ENCODE results near the gene METAP2.

METAP2 gene

GRCh38 chr12:95498968-95499367, 25.0 kb downstream of the METAP2 start:
- POLR2A ChIA-PET, result no interaction called here
- TF ChIP-seq ARNT (IDR thresholded peaks at IDR 0.05), result no peak
- CTCF ChIA-PET, result interaction anchor here (0.7 kb wide), 1 partner anchor 49 kb away, joined by 4 read pairs; no protein-coding TSS in a partner anchor
- DNase-seq (ENCODE audit: extremely low spot score), result no peak

GRCh38 chr12:95499772-95500171, 25.8 kb downstream of the METAP2 start:
- CTCF ChIA-PET, result no interaction called here

GRCh38 chr12:95504140-95504539, 30.2 kb downstream of the METAP2 start:
- CTCF ChIA-PET, result interaction anchor here (0.6 kb wide), 1 partner anchor 14 kb away, joined by 3 read pairs; no protein-coding TSS in a partner anchor

More at GRCh38 chr12:95499772-95500171, 25.8 kb downstream of the METAP2 start:
- TF ChIP-seq SUZ12 (IDR thresholded peaks at IDR 0.05) (no peak), L3MBTL2 (conservative IDR thresholded peaks at IDR 0.05) (no peak), BHLHE40 (IDR thresholded peaks at IDR 0.05; ENCODE audit: borderline replicate concordance) (no peak)
- POLR2A ChIA-PET, result no interaction called here
- DNase-seq (ENCODE audit: extremely low spot score), result no peak

GRCh38 chr12:95505039-95505438, 31.1 kb downstream of the METAP2 start:
- POLR2A ChIA-PET, result no interaction called here
- CTCF ChIA-PET, result no interaction called here
- TF ChIP-seq L3MBTL2 (conservative IDR thresholded peaks at IDR 0.05) (no peak), ZNF384 (IDR thresholded peaks at IDR 0.05) (no peak), SP1 (IDR thresholded peaks at IDR 0.05) (no peak), LEF1 (IDR thresholded peaks at IDR 0.05; ENCODE audit: borderline replicate concordance) (no peak), TARDBP (IDR thresholded peaks at IDR 0.05) (no peak)
- DNase-seq (ENCODE audit: extremely low spot score), result no peak

More at GRCh38 chr12:95504140-95504539, 30.2 kb downstream of the METAP2 start:
- no peak for TF ChIP-seq TARDBP (IDR thresholded peaks at IDR 0.05)
- no peak for TF ChIP-seq BHLHE40 (IDR thresholded peaks at IDR 0.05; ENCODE audit: borderline replicate concordance)
- no peak for TF ChIP-seq HDGF (IDR thresholded peaks at IDR 0.05; ENCODE audit: borderline replicate concordance)
- POLR2A ChIA-PET, result no interaction called here
- DNase-seq (ENCODE audit: extremely low spot score), result no peak

GRCh38 chr12:95506707-95507523, 33.0 kb downstream of the METAP2 start:
- TF ChIP-seq FOXA1 (IDR thresholded peaks at IDR 0.05) (no peak), PKNOX1 (IDR thresholded peaks at IDR 0.05) (no peak), BHLHE40 (IDR thresholded peaks at IDR 0.05; ENCODE audit: borderline replicate concordance) (no peak), HDGF (IDR thresholded peaks at IDR 0.05; ENCODE audit: borderline replicate concordance) (no peak), L3MBTL2 (conservative IDR thresholded peaks at IDR 0.05) (no peak), ELF4 (IDR thresholded peaks at IDR 0.05) (no peak), NFRKB (IDR thresholded peaks at IDR 0.05) (no peak), ZNF384 (IDR thresholded peaks at IDR 0.05) (no peak), SUZ12 (IDR thresholded peaks at IDR 0.05) (no peak), FOXK2 (IDR thresholded peaks at IDR 0.05) (no peak), ARNT (IDR thresholded peaks at IDR 0.05) (no peak), CTBP1 (IDR thresholded peaks at IDR 0.05; ENCODE audit: borderline replicate concordance) (no peak), TARDBP (IDR thresholded peaks at IDR 0.05) (no peak), LEF1 (IDR thresholded peaks at IDR 0.05; ENCODE audit: borderline replicate concordance) (no peak)
- CTCF ChIA-PET, result no interaction called here
- POLR2A ChIA-PET, result interaction anchor here (1.4 kb wide), 1 partner anchor 33 kb away, joined by 3 read pairs; the partner anchor contains the start of gene METAP2

GRCh38 chr12:95509300-95509699, 35.3 kb downstream of the METAP2 start:
- no peak for DNase-seq (ENCODE audit: extremely low spot score)
- CTCF ChIA-PET, result no interaction called here
- no peak for TF ChIP-seq ELF4 (IDR thresholded peaks at IDR 0.05)
- no peak for TF ChIP-seq NFRKB (IDR thresholded peaks at IDR 0.05)
- TF ChIP-seq HDGF (IDR thresholded peaks at IDR 0.05; ENCODE audit: borderline replicate concordance), result no peak
- no peak for TF ChIP-seq L3MBTL2 (conservative IDR thresholded peaks at IDR 0.05)
- POLR2A ChIA-PET, result no interaction called here

More at GRCh38 chr12:95506707-95507523, 33.0 kb downstream of the METAP2 start:
- no peak for DNase-seq (ENCODE audit: extremely low spot score)

- POLR2A ChIA-PET, result no interaction called here
- TF ChIP-seq FOXA1 (IDR thresholded peaks at IDR 0.05), result no peak
- TF ChIP-seq HDGF (IDR thresholded peaks at IDR 0.05; ENCODE audit: borderline replicate concordance), result no peak
- TF ChIP-seq ELF4 (IDR thresholded peaks at IDR 0.05), result no peak
- no peak for TF ChIP-seq SUZ12 (IDR thresholded peaks at IDR 0.05)
- no peak for TF ChIP-seq FOXM1 (IDR thresholded peaks at IDR 0.05; ENCODE audit: borderline replicate concordance)
- no peak for TF ChIP-seq NFRKB (IDR thresholded peaks at IDR 0.05)
- no peak for TF ChIP-seq SP1 (IDR thresholded peaks at IDR 0.05)
- no peak for TF ChIP-seq PKNOX1 (IDR thresholded peaks at IDR 0.05)
- TF ChIP-seq FOXK2 (IDR thresholded peaks at IDR 0.05), result no peak
- no peak for TF ChIP-seq TARDBP (IDR thresholded peaks at IDR 0.05)
- no peak for TF ChIP-seq L3MBTL2 (conservative IDR thresholded peaks at IDR 0.05)
- CTCF ChIA-PET, result no interaction called here
- no peak for DNase-seq (ENCODE audit: extremely low spot score)
Measured at GRCh38 chr12:95511977-95512376, 38.0 kb downstream of the METAP2 start.

GRCh38 chr12:95513599-95513998, 39.6 kb downstream of the METAP2 start:
- CTCF ChIA-PET, result interaction anchor here (0.6 kb wide), 3 partner anchors 49 to 256 kb away, joined by 3 read pairs; no protein-coding TSS in a partner anchor
- no peak for DNase-seq (ENCODE audit: extremely low spot score)
- TF ChIP-seq LEF1 (IDR thresholded peaks at IDR 0.05; ENCODE audit: borderline replicate concordance), result no peak
- POLR2A ChIA-PET, result interaction anchor here (3.5 kb wide), 1 partner anchor 40 kb away, joined by 12 read pairs; the partner anchor contains the start of gene METAP2
